COR-L47 (cell line): ENCODE data around the gene TVP23A.

ENCODE experiments used
- DNase-seq: peaks from one replicate; lab custom pipeline; 2025; lab: John Stamatoyannopoulos, UW

TVP23A gene

DNA sequence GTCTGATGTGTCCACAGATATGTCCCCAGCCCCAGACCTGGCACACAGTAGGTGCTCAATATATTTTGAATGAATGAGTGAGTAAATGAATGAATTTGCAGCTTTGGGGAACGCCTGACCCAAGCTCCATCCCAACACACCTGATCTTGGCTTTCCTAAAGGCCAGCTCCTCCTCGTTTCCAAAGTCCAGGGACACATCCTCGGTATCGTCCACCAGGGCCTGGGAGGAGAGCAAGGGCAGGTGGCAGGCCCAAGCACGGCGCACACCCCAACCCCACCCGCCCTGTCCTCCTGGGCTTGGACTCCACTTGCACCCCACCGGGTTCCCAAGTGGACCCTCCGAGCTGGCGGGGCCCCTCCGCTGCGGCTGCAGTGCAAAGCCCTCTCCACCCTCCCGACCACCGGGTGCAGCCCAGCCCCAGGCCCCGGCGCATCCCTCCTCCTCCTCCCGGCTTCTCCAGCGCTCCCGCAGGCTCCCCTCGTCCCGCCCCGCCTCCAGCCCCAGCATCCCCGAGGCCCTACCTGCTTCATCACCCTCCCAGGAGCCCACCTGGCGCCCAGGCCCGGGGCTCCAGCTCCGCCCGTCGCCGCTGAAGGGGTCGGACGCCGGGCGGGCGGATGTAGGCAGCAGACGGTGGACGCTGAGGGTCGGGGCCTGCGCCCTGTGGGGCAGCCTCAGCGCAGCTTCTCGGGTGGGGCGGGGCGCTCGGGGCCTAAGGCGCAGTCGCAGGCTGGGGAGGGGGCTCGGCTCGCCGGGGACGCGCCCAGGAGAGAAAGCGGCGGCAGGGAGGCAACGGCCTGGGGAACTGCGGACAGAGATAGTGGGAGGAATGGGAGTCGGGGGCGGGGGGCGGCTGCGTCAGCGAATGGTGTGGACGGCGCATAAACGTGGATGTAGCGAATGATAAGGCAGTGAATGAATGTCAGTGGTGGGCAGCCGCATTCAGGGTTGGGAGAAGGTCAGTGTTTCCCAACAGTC, at the start of gene TVP23A:
Gene TVP23A, minus strand, starts transcription at position 832 of the 979 bp plus-strand sequence. Its CDS starts 301 bp downstream, at position 531.
- no peak for DNase-seq

DNA sequence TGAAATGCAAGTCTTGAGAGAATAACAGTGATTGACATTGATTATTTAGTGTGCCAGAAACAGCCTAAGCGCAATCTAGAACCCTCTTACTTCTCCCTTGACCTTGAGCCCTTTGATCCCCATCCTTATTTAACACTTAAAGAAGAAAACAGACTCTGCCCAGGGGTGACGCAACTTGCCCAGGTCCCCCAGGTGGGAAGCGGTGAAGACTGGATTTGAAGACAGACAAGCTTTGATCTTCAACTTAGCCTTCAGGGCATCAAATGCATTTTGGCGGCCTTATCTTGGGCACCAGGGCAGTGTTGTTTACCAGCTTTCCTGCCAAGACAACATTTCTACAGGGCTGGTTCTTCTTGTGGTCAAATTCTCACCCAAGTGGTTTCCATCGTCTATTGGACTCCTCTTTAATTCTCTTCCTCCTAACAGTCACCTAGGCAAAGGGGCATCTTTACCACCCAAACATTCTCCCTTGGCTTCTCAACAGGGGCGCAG, 49.6 kb upstream of the TVP23A start:
- DNase-seq = no peak

DNA sequence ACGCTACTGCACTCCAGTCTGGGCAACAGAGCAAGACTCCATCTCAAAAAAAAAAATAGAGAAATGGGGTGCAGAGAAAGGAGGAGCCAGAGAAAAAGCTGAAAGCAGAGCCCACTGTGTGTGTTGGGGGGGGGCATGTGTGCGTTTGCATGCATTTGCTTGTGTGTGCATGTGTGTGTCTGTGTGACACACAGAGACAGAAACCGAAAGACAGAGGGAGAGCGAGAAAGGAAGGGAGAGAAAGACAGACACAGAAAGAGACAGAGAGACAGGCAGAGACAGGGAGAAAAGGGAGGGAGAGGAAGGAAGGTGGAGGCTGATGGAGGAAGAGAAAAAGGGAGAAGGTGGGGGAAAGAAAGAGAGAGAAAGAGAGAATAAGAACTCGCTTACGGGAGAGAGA, 48.6 kb upstream of the TVP23A start:
- no peak for DNase-seq

GRCh38 chr16:10865991-10866966, 47.7 kb upstream of the TVP23A start:
- no peak for DNase-seq

- DNase-seq = no peak
These were observed 43.8 kb upstream of the TVP23A start for GRCh38 chr16:10862438-10862837.

- no peak for DNase-seq
These were observed 41.1 kb upstream of the TVP23A start for GRCh38 chr16:10859658-10860057.

DNA sequence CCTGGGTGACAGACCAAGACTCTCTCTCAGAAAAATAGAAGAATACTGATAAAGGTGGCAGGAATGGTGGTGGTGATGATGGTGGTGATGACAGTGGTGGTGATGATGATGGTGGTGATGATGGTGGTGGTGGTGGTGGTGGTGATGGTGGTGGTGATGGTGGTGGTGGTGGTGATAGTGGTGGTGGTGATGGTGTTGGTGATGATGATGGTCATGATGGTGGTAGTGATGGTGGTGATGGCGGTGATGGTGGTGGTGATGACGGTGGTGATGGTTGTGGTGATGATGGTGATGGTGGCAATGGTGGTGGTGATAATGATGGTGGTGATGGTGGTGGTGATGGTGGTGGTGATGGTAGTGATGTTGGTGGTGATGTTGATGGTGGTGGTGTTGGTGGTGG, 40.4 kb upstream of the TVP23A start:
- no peak for DNase-seq

- no peak for DNase-seq
These were observed 39.6 kb upstream of the TVP23A start for GRCh38 chr16:10858203-10858602.

DNA sequence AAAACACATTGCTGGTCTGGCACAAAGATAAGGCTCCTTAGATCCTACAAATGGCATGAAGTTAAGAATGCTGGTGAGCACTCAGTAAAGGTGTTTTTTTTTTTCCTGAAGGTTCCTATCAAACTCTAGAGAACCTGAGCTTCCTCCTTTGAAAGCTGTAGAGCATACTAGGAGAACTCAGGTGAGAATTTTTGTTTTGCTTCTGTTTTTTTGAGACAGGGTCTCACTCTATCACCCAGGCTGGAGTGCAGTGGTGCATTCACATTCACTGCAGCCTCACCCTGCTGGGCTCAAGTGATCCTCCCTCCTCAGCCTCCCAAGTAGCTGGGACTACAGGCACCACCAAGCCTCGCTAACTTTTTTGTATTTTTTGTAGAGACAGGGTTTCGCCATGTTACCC, 37.4 kb upstream of the TVP23A start:
- no peak for DNase-seq

DNA sequence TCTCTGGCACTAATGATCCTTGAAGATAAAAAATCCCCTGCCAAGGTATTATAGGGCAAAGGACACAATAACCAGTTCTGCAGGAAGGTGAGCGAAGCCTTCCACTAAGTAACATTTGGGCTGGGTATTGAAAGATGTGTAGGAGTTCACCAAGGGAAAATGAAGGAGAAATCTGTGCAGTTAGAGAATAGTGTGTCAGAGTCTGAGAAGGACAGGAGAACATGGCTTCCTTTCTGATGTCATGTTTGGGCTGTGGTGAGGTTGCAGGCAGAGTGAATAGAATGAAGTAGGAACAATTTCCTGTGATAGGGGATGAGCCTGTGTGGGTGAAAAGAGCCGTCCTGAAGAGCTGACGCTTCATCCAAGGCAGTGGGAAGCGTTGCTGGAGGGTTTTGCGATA, 34.4 kb upstream of the TVP23A start:
- no peak for DNase-seq

- DNase-seq = no peak
These were observed 33.7 kb upstream of the TVP23A start for GRCh38 chr16:10852286-10852685.

DNA sequence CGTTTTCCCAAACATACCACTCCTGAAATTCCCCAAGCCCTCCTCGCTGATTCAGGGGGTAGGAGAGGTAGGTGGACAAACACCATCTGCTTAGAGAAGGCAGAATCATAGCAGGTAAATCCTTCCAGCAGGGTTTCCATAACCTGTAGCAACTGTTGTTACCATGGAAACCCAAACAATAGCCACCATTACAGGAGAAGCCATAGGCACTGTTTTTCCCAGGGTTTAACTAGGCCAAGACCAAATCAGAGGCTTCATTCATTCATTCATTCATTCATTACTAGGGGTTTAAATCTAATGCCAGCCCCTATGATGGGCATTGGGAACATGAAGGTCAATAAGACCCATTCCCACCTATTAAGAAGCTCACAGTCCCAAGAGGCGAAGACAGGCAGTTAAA, 32.9 kb upstream of the TVP23A start:
- DNase-seq = no peak

- no peak for DNase-seq
These were observed 31.9 kb upstream of the TVP23A start for GRCh38 chr16:10850478-10850850.

DNA sequence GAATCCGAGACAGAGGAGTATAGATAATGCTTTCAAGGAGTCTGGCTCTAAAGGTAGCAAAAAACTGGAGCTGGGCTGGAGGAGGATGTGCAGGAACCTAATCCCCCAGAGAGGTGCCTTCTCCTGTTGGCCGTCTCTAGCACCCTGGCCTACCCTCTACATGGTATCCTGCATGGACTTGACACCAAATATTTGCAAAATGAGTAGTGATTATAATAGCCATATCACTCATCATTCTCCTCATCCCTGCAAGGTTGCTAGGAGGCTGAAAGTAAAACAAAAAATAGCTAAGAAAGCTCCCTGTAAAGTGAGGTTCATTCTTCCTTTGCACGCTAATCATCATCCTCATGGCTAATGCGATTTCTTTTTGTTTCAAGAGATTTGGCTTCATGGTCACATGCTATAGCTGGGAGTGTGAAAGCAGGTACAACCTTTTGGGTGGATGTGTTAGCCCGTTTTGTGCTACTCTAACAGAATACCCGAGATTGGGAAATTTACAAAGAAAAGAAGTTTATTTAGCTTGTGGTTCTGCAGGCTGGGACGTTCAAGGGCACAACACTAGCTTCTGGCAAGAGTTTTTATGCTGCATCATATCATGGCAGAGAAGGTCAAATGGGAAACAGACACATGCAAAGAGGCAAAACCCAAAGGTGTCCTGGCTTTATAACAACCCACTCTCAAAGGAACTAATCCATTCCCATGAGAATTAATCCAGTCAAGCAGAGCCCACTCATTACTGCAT, 31.3 kb upstream of the TVP23A start:
- DNase-seq = no peak

- no peak for DNase-seq
These were observed 28.6 kb upstream of the TVP23A start for GRCh38 chr16:10847176-10847575.

- no peak for DNase-seq
These were observed 27.8 kb upstream of the TVP23A start for GRCh38 chr16:10846213-10846998.

GRCh38 chr16:10840703-10841102, 22.1 kb upstream of the TVP23A start:
- DNase-seq = no peak

- no peak for DNase-seq
These were observed 20.7 kb upstream of the TVP23A start for GRCh38 chr16:10839279-10839666.

DNA sequence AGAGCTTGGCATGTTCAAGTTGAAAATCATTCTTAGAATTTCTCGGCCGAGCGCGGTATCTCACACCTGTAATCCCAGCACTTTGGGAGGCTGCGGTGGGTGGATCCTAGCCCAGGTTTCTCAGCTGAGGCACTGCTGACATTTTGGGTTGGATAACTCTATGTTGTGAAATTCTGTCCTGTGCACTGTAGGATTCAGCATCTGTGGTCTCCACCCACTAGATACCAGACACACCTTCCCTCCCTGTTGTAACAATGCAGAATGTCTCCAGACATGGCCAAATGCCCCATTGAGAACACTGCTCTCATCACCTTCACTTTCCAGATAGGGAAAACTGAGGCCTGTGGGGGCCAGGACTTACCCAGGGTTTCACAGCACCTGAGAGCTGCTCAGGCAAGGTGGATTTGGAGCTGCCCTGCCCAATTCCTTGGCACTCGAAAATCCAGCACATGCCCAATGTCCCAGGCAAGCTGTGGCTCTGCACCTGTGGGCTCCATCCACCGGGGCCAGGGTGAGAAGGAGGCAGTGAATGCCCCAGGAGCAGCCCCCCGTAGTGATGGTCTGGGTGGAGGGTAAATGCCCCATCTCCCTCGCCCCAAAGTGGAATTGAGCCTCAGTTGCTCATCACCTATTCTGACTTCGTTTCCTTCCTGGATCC, 20.2 kb upstream of the TVP23A start:
- no peak for DNase-seq

DNA sequence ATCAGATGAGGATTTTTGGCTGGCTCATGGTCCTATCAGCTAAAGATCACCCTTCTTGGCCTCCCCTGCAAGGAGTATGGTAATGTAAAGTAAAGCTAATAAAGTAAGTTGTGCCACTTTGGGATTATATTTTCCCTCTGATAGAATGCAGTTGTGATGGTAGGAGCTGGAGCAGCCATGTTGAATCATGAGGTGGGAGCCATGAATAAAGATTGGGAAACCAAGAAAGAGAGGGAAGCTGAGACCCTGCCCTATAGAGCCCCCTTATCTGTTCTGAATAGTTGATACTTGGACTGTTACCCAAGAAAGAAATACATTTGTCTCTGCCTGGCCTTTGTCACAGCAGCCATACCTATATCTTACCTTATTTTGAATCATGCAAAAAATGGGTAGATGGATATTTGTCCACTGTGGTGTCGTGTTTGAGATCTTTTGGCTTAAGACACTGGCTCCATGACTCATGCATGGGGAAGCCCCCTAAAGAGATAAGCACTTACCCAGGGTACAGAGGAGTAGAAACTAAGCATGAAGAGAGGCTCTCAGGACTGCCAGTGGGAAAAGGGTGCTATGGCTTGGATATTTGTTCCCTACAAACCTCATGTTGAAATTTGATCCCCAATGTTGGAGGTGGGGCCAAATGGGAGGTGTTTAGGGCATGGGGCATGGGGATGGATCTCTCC, 17.7 kb upstream of the TVP23A start:
- no peak for DNase-seq
